ENCODE data around the gene FBXO39. TPM values are rescaled to one million over a fixed set of nuclear protein-coding genes. Genes with fewer than 3 reads are reported as not detected.

The FBXO39 gene
- total RNA-seq, 2 donors from 2014 or later = 2.5 to 3.6 TPM

GRCh38 chr17:6796887-6797490, 21.0 kb downstream of the FBXO39 start:
- TF ChIP-seq POLR2AphosphoS5 (IDR thresholded peaks at IDR 0.05) = no peak
- TF ChIP-seq POLR2A (IDR thresholded peaks at IDR 0.05) = no peak
- TF ChIP-seq CTCF (IDR thresholded peaks at IDR 0.05) = no peak
- Histone ChIP-seq H3K27ac (no peak overlapping the region), H3K36me3 (no peaks in the 10 kb centered on the region), H3K27me3 (replicated peaks; ENCODE audit: insufficient read depth) (no peaks in the 10 kb centered on the region), H3K4me3 (no peak overlapping the region), H3K4me1 (replicated peaks) (no peaks in the 10 kb centered on the region), H3K9me3 (no peaks in the 10 kb centered on the region)
- no peak for DNase-seq (ENCODE audit: low spot score)
- WGBS = 75% methylated on average over 2 of the region's 2 CpGs
- intact Hi-C loops (cut with DNase I) = no loop called here

- H3K4me1 ChIP-seq (replicated peaks) = no peaks in the 10 kb centered on the region
- no peak overlapping the region for H3K4me3 ChIP-seq
- intact Hi-C loops (cut with DNase I) = no loop called here
- no peaks in the 10 kb centered on the region for H3K27me3 ChIP-seq (replicated peaks; ENCODE audit: insufficient read depth)
- H3K36me3 ChIP-seq = no peaks in the 10 kb centered on the region
- TF ChIP-seq POLR2AphosphoS5 (IDR thresholded peaks at IDR 0.05) (no peak), CTCF (IDR thresholded peaks at IDR 0.05) (no peak), POLR2A (IDR thresholded peaks at IDR 0.05) (no peak)
- no peak for DNase-seq (ENCODE audit: low spot score)
- WGBS = 42% methylated on average over 8 of the region's 8 CpGs
- no peak overlapping the region for H3K27ac ChIP-seq
- H3K9me3 ChIP-seq = no peaks in the 10 kb centered on the region
Measured at GRCh38 chr17:6797718-6798351, 21.8 kb downstream of the FBXO39 start.

DNA sequence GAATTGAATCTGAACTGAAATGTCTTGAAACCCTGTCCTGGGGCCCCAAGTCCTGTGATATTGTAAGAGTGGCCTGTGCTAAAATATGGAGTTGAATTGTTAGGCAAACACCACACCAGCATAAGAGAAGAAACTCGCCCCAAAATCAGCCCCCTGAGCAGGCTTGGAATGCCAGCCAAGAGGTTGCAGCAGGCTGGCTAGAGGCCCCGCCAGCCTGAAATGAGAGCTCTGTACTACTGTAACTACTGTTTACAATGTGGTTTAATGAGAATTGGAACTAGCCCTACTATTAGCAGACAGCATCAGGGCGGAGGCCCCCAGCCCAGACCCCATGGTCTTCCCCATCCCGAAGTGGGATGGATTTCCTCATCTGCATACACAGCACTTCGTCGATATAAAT, 23.7 kb downstream of the FBXO39 start:
- Histone ChIP-seq H3K4me1 (replicated peaks) (no peaks in the 10 kb centered on the region), H3K4me3 (no peak overlapping the region), H3K27ac (no peak overlapping the region), H3K36me3 (no peaks in the 10 kb centered on the region), H3K9me3 (no peaks in the 10 kb centered on the region), H3K27me3 (replicated peaks; ENCODE audit: insufficient read depth) (no peaks in the 10 kb centered on the region)
- TF ChIP-seq CTCF (IDR thresholded peaks at IDR 0.05) = no peak
- no peak for TF ChIP-seq POLR2A (IDR thresholded peaks at IDR 0.05)
- no peak for TF ChIP-seq POLR2AphosphoS5 (IDR thresholded peaks at IDR 0.05)
- intact Hi-C loops (cut with DNase I) = no loop called here
- WGBS = 57% methylated on average over 6 of the region's 6 CpGs
- no peak for DNase-seq (ENCODE audit: low spot score)

GRCh38 chr17:6800422-6801027, 24.5 kb downstream of the FBXO39 start:
- H3K4me3 ChIP-seq = no peak overlapping the region

More at GRCh38 chr17:6800422-6801027, 24.5 kb downstream of the FBXO39 start:
- no peaks in the 10 kb centered on the region for H3K36me3 ChIP-seq
- no peak for DNase-seq (ENCODE audit: low spot score)
- H3K4me1 ChIP-seq (replicated peaks) = no peaks in the 10 kb centered on the region
- no peaks in the 10 kb centered on the region for H3K9me3 ChIP-seq
- H3K27me3 ChIP-seq (replicated peaks; ENCODE audit: insufficient read depth) = no peaks in the 10 kb centered on the region
- 84% methylated on average over 13 of the region's 13 CpGs for WGBS
- no peak overlapping the region for H3K27ac ChIP-seq
- TF ChIP-seq POLR2A (IDR thresholded peaks at IDR 0.05) (no peak), POLR2AphosphoS5 (IDR thresholded peaks at IDR 0.05) (no peak), CTCF (IDR thresholded peaks at IDR 0.05) (no peak)
- intact Hi-C loops (cut with DNase I) = no loop called here

All from prostate gland (tissue), 2 donors.